Measurements from ENCODE around the gene PRR36. TPM values are rescaled to one million over a fixed set of nuclear protein-coding genes. Genes with fewer than 3 reads are reported as not detected.

Gene PRR36
- total and polyA plus RNA-seq, 8 donors = 0.18 to 0.61 (median 0.47) TPM; not detected in 4

DNA sequence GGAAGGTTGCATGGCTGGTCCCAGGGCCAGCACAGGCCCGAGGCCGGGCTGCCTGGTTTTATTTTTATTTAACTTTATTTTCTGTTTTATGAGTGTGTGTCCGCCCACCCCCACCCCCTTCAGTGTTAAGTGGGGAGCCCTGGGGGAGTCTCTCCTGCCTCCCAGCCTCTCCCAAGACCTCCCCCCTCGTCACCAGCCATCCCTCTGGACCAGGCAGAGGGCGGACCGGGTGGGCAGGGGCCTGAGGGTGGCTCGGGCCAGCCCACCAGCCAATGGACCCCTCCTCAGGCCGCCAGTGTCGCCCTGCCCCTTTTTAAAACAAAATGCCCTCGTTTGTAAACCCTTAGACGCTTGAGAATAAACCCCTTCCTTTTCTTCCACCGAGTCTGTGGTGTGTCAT, 39.9 kb upstream of the PRR36 start:
- Histone ChIP-seq H3K4me1 (peaks cover 24 to 45% (median 31%) of the 10 kb centered on the region in 4 donors), H3K9me3 (no peaks in the 10 kb centered on the region), H3K36me3 (peaks cover 37 to 48% (median 46%) of the 10 kb centered on the region in 4 donors), H3K27me3 (peaks cover 12 to 75% (median 50%) of the 10 kb centered on the region in 3 donors), H3K27ac (no peak overlapping the region), H3K4me3 (no peak overlapping the region)
- intact Hi-C loops (cut with DNase I; ENCODE audit: low total_unique reads) = no loop called here
- WGBS, 5 donors = 58 to 61% (median 58%) methylated on average over 10 to 12 of the region's 12 CpGs
- DNase-seq = no peak
- TF ChIP-seq POLR2AphosphoS5 (IDR thresholded peaks at IDR 0.05) (no peak), EP300 (IDR thresholded peaks at IDR 0.05) (no peak), POLR2A (IDR thresholded peaks at IDR 0.05) (no peak)
- TF ChIP-seq, protein P1, sequence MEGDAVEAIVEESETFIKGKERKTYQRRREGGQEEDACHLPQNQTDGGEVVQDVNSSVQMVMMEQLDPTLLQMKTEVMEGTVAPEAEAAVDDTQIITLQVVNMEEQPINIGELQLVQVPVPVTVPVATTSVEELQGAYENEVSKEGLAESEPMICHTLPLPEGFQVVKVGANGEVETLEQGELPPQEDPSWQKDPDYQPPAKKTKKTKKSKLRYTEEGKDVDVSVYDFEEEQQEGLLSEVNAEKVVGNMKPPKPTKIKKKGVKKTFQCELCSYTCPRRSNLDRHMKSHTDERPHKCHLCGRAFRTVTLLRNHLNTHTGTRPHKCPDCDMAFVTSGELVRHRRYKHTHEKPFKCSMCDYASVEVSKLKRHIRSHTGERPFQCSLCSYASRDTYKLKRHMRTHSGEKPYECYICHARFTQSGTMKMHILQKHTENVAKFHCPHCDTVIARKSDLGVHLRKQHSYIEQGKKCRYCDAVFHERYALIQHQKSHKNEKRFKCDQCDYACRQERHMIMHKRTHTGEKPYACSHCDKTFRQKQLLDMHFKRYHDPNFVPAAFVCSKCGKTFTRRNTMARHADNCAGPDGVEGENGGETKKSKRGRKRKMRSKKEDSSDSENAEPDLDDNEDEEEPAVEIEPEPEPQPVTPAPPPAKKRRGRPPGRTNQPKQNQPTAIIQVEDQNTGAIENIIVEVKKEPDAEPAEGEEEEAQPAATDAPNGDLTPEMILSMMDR (IDR thresholded peaks at IDR 0.05) = no peak

DNA sequence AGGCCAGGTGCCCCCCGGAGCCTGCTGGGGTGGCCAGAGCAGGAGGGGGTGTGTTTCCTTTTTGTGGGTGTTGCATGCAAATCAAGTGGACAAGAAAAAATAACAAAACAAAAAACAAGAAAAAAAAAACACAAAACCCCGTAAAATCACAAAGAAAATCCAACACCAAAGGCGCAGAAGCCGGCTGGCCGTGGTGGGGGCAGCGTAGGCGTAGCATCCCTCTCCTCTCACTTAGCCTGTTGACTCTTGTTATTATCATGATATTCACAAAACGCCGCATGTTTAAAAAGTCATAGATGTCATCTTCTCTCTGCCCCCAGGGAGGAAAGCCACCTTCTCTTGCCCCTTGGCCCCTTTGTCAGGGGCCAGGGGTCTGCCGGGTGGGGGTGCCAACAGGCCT, 39.5 kb upstream of the PRR36 start:
- DNase-seq = no peak
- H3K36me3 ChIP-seq = peaks cover 40 to 53% (median 51%) of the 10 kb centered on the region in 4 donors
- intact Hi-C loops (cut with DNase I; ENCODE audit: low total_unique reads) = no loop called here
- peaks cover 24 to 45% (median 28%) of the 10 kb centered on the region in 4 donors for H3K4me1 ChIP-seq
- 77 to 91% (median 82%) methylated on average over 10 of the region's 10 CpGs for WGBS, 5 donors
- H3K4me3 ChIP-seq = no peak overlapping the region
- no peak overlapping the region for H3K27ac ChIP-seq
- H3K9me3 ChIP-seq = no peaks in the 10 kb centered on the region
- peaks cover 12 to 71% (median 45%) of the 10 kb centered on the region in 3 donors for H3K27me3 ChIP-seq
- TF ChIP-seq, protein P1 (IDR thresholded peaks at IDR 0.05) = no peak
- TF ChIP-seq EP300 (IDR thresholded peaks at IDR 0.05) (no peak), POLR2A (IDR thresholded peaks at IDR 0.05) (no peak), POLR2AphosphoS5 (IDR thresholded peaks at IDR 0.05) (no peak)

DNA sequence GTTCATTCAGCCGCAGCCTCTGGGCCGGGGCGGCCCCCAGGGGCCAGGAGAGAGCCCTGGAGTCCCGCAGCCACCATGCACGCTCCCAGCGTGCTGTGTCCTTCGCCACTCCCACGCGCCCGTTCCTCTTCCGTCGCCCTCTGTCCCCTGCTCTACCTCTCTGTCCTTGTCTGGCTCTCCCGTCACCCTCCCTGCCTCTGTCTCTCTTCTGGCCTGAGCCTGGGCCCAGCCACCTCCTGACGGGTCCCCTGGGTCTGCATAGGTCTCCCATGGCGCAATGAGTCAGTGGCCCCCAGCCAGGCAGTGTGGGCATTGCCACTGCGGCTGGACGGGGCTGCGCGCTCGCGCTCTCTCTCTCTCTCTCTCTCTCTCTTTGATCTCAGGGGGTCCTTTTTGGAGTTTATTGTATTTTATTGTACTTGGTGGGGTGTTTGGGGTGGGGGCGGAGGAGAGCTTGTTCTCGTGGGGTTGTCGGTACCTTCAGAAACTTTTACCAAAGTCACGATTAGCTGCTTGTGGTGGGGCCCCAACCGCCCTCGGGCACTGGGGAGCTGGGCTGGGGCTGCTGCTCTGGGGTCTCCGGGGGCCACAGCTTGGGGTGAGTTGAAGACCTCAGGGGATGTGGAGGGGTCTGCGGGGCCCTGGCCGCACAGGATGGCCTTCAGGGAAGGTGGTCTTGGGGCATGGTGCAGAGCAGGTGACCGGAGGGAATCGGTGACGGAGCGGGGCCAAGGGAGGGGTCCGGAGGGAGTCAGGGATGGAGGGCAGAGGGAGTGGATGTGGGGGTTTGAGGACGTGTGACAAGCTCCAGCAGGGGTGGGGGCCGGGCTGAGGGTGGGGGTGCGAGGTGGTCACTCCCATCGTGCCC, 38.7 kb upstream of the PRR36 start:
- H3K4me1 ChIP-seq = peaks cover 22 to 45% (median 26%) of the 10 kb centered on the region in 4 donors
- no peak overlapping the region for H3K27ac ChIP-seq
- no peaks in the 10 kb centered on the region for H3K9me3 ChIP-seq
- TF ChIP-seq EP300 (IDR thresholded peaks at IDR 0.05) (no peak), POLR2AphosphoS5 (IDR thresholded peaks at IDR 0.05) (no peak), POLR2A (IDR thresholded peaks at IDR 0.05) (no peak)
- TF ChIP-seq, protein P1 (IDR thresholded peaks at IDR 0.05) = no peak
- 92 to 95% (median 94%) methylated on average over 38 to 39 of the region's 39 CpGs for WGBS, 5 donors
- peaks cover 12 to 64% (median 38%) of the 10 kb centered on the region in 3 donors for H3K27me3 ChIP-seq
- H3K36me3 ChIP-seq = peaks cover 40 to 58% (median 54%) of the 10 kb centered on the region in 4 donors
- no peak overlapping the region for H3K4me3 ChIP-seq
- DNase-seq = no peak
- intact Hi-C loops (cut with DNase I; ENCODE audit: low total_unique reads) = no loop called here

DNA sequence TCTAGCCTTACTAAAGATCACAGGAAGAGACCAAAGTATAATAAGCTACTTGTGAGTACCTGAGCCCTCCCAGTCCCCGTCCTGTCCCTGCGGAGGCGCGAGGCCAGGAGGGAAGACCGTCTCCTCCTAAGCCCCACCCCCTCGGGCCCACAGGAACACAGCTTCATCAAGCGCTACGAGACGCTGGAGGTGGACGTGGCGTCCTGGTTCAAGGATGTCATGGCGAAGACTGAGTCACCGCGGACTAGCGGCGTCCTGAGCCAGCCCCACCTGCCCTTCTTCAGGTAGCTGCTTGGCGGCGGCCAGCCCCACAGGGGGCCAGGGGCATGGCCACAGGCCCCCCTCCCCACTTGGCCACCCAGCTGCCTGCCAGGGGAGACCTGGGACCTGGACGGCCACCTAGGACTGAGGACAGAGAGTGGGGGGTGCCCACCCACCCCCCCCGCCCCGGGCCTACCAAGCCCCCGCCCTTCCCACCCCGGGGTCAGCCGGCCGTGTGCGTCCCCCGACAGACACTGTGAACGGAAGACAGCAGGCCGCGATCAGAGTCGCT, 38.0 kb upstream of the PRR36 start:
- WGBS, 5 donors = 91 to 92% (median 91%) methylated on average over 21 to 31 of the region's 31 CpGs
- intact Hi-C loops (cut with DNase I; ENCODE audit: low total_unique reads) = no loop called here

More for the DNA sequence above, 38.0 kb upstream of the PRR36 start:
- Histone ChIP-seq H3K4me1 (peaks cover 18 to 45% (median 23%) of the 10 kb centered on the region in 4 donors), H3K9me3 (no peaks in the 10 kb centered on the region), H3K27ac (no peak overlapping the region), H3K36me3 (peaks cover 40 to 63% (median 56%) of the 10 kb centered on the region in 4 donors), H3K27me3 (peaks cover 7 to 57% (median 31%) of the 10 kb centered on the region in 3 donors), H3K4me3 (no peak overlapping the region)
- TF ChIP-seq, protein P1 (IDR thresholded peaks at IDR 0.05) = no peak
- no peak for TF ChIP-seq POLR2A (IDR thresholded peaks at IDR 0.05)
- TF ChIP-seq POLR2AphosphoS5 (IDR thresholded peaks at IDR 0.05) = no peak
- TF ChIP-seq EP300 (IDR thresholded peaks at IDR 0.05) = no peak
- DNase-seq = no peak

All from stomach (tissue), 9 donors.